Tibial nerve (tissue), 4 donors: ENCODE results near the gene LPCAT3. TPM values are rescaled to one million over a fixed set of nuclear protein-coding genes. Genes with fewer than 3 reads are reported as not detected.
"Not testable (repeated sequence)": the region's sequence is repeated elsewhere in the genome, so short reads cannot be mapped to it uniquely, and the experiment has no call there.

ENCODE experiments used
- DNase-seq, 2 donors: peaks; one replicate each; pipeline ENCODE4 v3.0.0-alpha.2; 2019; ENCODE audit warnings: low spot score in 2 of 2
- H3K27ac ChIP-seq, 4 donors: fragments of 200-600 bp; sonication (generic) in 3 of 4; one replicate each; pipeline ENCODE4 v1.5.1; 2017 to 2019; ENCODE audit warnings: mild to moderate bottlenecking in 1 of 4
- H3K27me3 ChIP-seq, 2 donors: fragments of 200-600 bp; sonication (generic) in 1 of 2; one replicate each; pipeline versions ENCODE4 v1.5.1 to v1.6.0; 2017 to 2019
- H3K36me3 ChIP-seq, 3 donors: fragments of 200-600 bp; sonication (generic); one replicate each; pipeline ENCODE4 v1.5.1; 2018 to 2019
- H3K4me1 ChIP-seq, 4 donors: fragments of 200-600 bp; sonication (generic) in 3 of 4; one replicate each; pipeline ENCODE4 v1.5.1; 2017 to 2019
- H3K4me3 ChIP-seq, 4 donors: fragments of 200-600 bp; sonication (generic) in 3 of 4; one replicate each; pipeline ENCODE4 v1.5.1; 2017 to 2019; ENCODE audit warnings: mild to moderate bottlenecking in 1 of 4, moderate library complexity in 1 of 4
- H3K9me3 ChIP-seq, 4 donors: fragments of 200-600 bp; sonication (generic) in 3 of 4; one replicate each; pipeline ENCODE4 v1.5.1; 2017 to 2019
- EP300 ChIP-seq, 2 donors: sonication (generic); formaldehyde crosslinking; IDR thresholded peaks; one replicate each; pipeline ENCODE4 v1.6.1; 2017; ENCODE audit warnings: antibody characterized with exemption in 2 of 2, mild to moderate bottlenecking in 1 of 2
- POLR2A ChIP-seq, 2 donors: fragments of 450-650 bp; IDR thresholded peaks; one replicate each; pipeline ENCODE4 v1.6.1; 2017; ENCODE audit warnings: antibody characterized with exemption in 2 of 2, mild to moderate bottlenecking in 2 of 2, moderate library complexity in 2 of 2
- WGBS, 2 donors: methylation state at CpG; one replicate each; pipeline ENCODE4 v1.1.5; 2018; 5-methylcytosine and 5-hydroxymethylcytosine counted together
- total RNA-seq, 4 donors: library from RNA; depleted of rRNA; stranded (reverse); fragments of >200 nt; gene quantifications; one replicate each; pipeline ENCODE4 v1.1.0, GENCODE V29; 2016
- TF ChIP-seq, protein P1 (sequence below), 5 experiments: fragments of 200-600 bp in 3 of 5; fragments of 450-650 bp in 2 of 5; sonication (generic) in 3 of 5; IDR thresholded peaks; one replicate each; pipeline ENCODE4 v1.5.1; 2016 to 2019; ENCODE audit warnings: antibody characterized with exemption in 5 of 5, mild to moderate bottlenecking in 3 of 5, moderate library complexity in 2 of 5

The LPCAT3 gene
- total RNA-seq, 4 donors from 2014 or later, result 19.7 to 29.7 (median 23.8) TPM

DNA sequence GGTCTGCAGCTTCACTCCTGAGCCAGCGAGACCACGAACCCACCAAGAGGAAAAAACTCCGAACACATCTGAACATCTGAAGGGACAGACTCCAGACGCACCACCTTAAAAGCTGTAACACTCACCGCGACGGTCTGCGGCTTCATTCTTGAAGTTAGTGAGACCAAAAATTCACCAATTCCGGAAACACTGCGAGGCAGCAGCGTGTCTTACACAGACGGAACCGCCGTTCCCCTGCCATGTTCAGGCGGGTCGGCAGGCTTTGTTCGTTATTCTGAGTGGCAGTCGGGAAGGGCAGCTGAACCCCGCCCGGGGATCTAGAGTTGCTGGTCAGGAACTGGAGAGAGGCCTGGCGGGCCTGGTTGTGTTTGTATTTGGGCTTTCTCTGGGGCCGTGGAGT lies 20.3 kb upstream of the LPCAT3 start:
- H3K27me3 ChIP-seq, result no peaks in the 10 kb centered on the region
- H3K4me1 ChIP-seq, result no peaks in the 10 kb centered on the region
- no peaks in the 10 kb centered on the region for H3K36me3 ChIP-seq
- no peaks in the 10 kb centered on the region for H3K9me3 ChIP-seq
- 92 to 93% methylated on average over 22 of the region's 22 CpGs for WGBS, 2 donors
- no peak overlapping the region for H3K27ac ChIP-seq
- TF ChIP-seq, protein P1, sequence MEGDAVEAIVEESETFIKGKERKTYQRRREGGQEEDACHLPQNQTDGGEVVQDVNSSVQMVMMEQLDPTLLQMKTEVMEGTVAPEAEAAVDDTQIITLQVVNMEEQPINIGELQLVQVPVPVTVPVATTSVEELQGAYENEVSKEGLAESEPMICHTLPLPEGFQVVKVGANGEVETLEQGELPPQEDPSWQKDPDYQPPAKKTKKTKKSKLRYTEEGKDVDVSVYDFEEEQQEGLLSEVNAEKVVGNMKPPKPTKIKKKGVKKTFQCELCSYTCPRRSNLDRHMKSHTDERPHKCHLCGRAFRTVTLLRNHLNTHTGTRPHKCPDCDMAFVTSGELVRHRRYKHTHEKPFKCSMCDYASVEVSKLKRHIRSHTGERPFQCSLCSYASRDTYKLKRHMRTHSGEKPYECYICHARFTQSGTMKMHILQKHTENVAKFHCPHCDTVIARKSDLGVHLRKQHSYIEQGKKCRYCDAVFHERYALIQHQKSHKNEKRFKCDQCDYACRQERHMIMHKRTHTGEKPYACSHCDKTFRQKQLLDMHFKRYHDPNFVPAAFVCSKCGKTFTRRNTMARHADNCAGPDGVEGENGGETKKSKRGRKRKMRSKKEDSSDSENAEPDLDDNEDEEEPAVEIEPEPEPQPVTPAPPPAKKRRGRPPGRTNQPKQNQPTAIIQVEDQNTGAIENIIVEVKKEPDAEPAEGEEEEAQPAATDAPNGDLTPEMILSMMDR (IDR thresholded peaks at IDR 0.05), result no peak
- no peak overlapping the region for H3K4me3 ChIP-seq
- DNase-seq, result no peak

DNA sequence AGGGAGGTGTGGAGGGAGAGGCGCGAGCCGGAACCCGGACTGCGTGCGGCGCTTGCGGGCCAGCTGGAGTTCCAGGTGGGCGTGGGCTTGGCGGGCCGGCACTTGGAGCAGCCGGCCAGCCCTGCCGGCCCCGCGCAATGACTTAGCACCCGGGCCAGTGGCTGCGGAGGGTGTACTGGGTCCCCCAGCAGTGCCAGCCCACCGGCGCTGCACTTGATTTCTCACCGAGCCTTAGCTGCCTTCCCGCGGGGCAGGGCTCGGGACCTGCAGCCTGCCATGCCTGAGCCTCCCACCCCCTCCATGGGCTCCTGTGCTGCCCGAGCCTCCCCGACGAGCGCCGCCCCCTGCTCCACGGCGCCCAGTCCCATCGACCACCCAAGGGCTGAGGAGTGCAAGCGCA lies 19.1 kb upstream of the LPCAT3 start:
- WGBS, 2 donors, result 94 to 95% methylated on average over 14 to 32 of the region's 32 CpGs
- H3K4me3 ChIP-seq, H3K9me3 ChIP-seq: not testable (repeated sequence)

DNA sequence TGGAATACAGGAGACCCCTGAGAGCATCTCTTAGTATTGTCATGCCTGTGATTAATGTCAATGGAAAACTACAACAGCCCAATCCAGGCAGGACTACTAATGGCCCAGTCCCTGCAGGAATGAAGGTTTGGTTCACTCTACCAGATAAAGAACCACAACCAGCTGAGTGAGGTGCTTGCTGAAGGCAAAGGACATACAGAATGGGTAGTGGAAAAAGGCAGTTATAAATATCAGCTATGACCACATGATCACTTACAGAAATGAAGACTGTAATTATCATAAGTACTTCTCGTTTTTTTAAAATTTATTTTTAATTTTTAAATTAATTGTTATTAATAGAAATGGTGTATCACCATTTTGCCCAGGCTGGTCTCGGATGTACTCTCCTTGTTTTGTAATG lies 17.2 kb upstream of the LPCAT3 start:
- Histone ChIP-seq H3K4me1 (no peaks in the 10 kb centered on the region), H3K36me3 (no peaks in the 10 kb centered on the region), H3K4me3 (no peak overlapping the region), H3K9me3 (no peaks in the 10 kb centered on the region), H3K27me3 (no peaks in the 10 kb centered on the region), H3K27ac (no peak overlapping the region)
- WGBS, 2 donors, result 58 to 61% methylated on average over 2 of the region's 2 CpGs
- DNase-seq, result no peak
- no peak for TF ChIP-seq POLR2A (IDR thresholded peaks at IDR 0.05)
- TF ChIP-seq, protein P1 (IDR thresholded peaks at IDR 0.05), result no peak
- no peak for TF ChIP-seq EP300 (IDR thresholded peaks at IDR 0.05)

More for the DNA sequence above, 19.1 kb upstream of the LPCAT3 start:
- not testable (repeated sequence) for H3K27ac ChIP-seq, H3K36me3 ChIP-seq, H3K4me1 ChIP-seq, DNase-seq, H3K27me3 ChIP-seq

DNA sequence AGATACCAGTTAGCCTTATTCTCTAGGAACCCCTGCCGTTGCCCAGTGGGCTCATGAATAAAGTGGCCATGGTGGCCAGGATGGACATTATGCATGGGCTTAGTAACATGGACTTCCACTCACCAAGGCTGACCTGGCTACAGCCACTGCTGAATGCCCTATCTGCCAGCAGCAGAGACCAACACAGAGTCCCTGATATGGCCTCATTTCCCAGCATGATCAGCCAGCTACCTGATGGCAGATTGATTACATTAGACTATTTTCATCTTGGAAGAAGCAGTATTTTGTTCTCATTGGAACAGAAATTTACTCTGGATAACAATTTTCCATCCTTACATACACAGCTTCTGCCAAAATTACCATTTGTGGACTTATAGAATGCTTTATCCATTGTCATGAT lies 16.2 kb upstream of the LPCAT3 start:
- DNase-seq, result no peak
- Histone ChIP-seq H3K27me3 (no peaks in the 10 kb centered on the region), H3K36me3 (no peaks in the 10 kb centered on the region), H3K9me3 (no peaks in the 10 kb centered on the region), H3K27ac (no peak overlapping the region), H3K4me3 (no peak overlapping the region), H3K4me1 (no peaks in the 10 kb centered on the region)
- TF ChIP-seq POLR2A (IDR thresholded peaks at IDR 0.05) (no peak), EP300 (IDR thresholded peaks at IDR 0.05) (no peak)
- TF ChIP-seq, protein P1 (IDR thresholded peaks at IDR 0.05), result no peak
- WGBS, 2 donors, result 95 to 100% methylated on average over 1 of the region's 1 CpG

DNA sequence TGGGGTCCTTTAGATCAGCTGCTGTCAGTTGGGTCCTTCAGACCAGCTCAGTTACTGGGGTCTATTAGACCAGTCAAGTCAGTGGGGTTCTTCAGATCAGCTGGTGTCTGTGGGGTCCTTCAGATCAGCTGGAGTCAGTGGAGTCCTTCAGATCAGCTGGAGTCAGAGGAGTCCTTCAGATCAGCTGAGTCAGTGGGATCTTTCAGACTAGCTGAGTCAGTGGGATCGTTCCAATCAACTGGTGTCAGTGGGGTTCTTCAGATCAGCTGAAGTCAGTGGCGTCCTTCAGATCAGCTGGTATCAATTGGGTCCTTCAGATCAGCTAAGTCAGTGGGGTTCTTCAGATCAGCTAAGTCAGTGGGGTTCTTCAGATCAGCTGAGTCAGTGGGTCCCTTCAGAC lies 14.7 kb upstream of the LPCAT3 start:
- 72 to 85% methylated on average over 2 of the region's 2 CpGs for WGBS, 2 donors
- Histone ChIP-seq H3K4me1 (no peaks in the 10 kb centered on the region), H3K9me3 (no peaks in the 10 kb centered on the region), H3K27me3 (no peaks in the 10 kb centered on the region), H3K4me3 (no peak overlapping the region), H3K27ac (no peak overlapping the region), H3K36me3 (no peaks in the 10 kb centered on the region)
- TF ChIP-seq POLR2A (IDR thresholded peaks at IDR 0.05) (no peak), EP300 (IDR thresholded peaks at IDR 0.05) (no peak)
- TF ChIP-seq, protein P1 (IDR thresholded peaks at IDR 0.05), result no peak
- DNase-seq, result no peak

DNA sequence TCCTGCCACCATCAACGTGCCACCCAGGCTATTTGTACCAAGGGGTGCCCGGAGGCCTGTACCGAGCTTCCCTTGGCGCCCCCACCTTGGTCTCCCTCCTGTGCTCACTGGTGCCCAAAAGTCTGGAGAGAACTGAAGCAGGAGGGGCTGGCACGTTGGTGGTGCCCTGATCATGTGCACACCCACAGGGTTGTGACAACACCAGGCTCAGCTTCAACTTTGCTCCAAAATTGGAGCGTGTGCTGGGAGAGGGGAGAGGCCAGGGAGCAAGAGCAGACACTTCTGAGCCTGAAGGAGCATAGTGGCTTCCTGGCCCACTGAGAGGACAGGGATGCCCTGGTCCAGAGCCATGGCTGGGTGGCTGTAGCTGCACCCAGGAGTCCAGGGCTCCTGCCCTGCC lies 13.0 kb upstream of the LPCAT3 start:
- H3K9me3 ChIP-seq, result no peaks in the 10 kb centered on the region
- no peaks in the 10 kb centered on the region for H3K36me3 ChIP-seq
- H3K27me3 ChIP-seq, result no peaks in the 10 kb centered on the region
- no peak for DNase-seq
- no peak overlapping the region for H3K27ac ChIP-seq
- H3K4me1 ChIP-seq, result no peaks in the 10 kb centered on the region
- WGBS, 2 donors, result 84% methylated on average over 6 of the region's 6 CpGs
- no peak overlapping the region for H3K4me3 ChIP-seq
- TF ChIP-seq, protein P1 (IDR thresholded peaks at IDR 0.05), result no peak
- no peak for TF ChIP-seq POLR2A (IDR thresholded peaks at IDR 0.05)
- no peak for TF ChIP-seq EP300 (IDR thresholded peaks at IDR 0.05)
